GM12878 (cell line): ENCODE results near the gene LRP8. TPM values are rescaled to one million over a fixed set of nuclear protein-coding genes. Genes with fewer than 3 reads are reported as not detected.

Experiments used
- ATAC-seq: fragments of 200-7000 bp; cut with Tn5 transposase; 3 replicates; pipeline ENCODE4 v1.9.1; 2020; ENCODE audit warnings: mild to moderate bottlenecking, moderate library complexity
- BruUV-seq: library from RNA; stranded (reverse); fragments of 400-500 nt; replicated peaks from 2 replicates; lab custom pipeline; 2021; lab: Mats Ljungman, UMichigan
- CTCF ChIA-PET: fragments of 300-600 bp; sonication (Branson Sonifier 250); formaldehyde crosslinking; extraction: SDS; loops from one replicate; lab custom pipeline; 2021; ENCODE audit warnings: inconsistent platforms; lab: Yijun Ruan, JAX
- POLR2A ChIA-PET: fragments of 350-600 bp; formaldehyde crosslinking; extraction: SDS; loops from one replicate; lab custom pipeline; 2021; ENCODE audit warnings: inconsistent platforms; lab: Charles Lee
- RAD21 ChIA-PET: fragments of 300-600 bp; sonication (Branson Sonifier 250); formaldehyde crosslinking; loops from one replicate; lab custom pipeline; 2023; ENCODE audit warnings: antibody characterized with exemption; ENCODE audit not compliant: unreplicated experiment; lab: Charles Lee
- SMC1A ChIA-PET: fragments of 300-600 bp; sonication (Branson Sonifier 250); formaldehyde crosslinking; loops from one replicate; lab custom pipeline; 2023; ENCODE audit not compliant: unreplicated experiment, uncharacterized antibody; lab: Charles Lee
- DNase-seq: peaks from one replicate; pipeline ENCODE4 v3.0.0-alpha.2; 2011; ENCODE audit warnings: low read depth, low spot score
- FAIRE-seq: peaks from 3 replicates; lab custom pipeline; 2011; peaks lifted over from hg19 to GRCh38; lab: Jason Lieb, UNC
- H2AFZ ChIP-seq: 2 replicates; pipeline ENCODE4 v1.6.0; 2011; ENCODE audit warnings: low read depth, low read length, control low read depth; ENCODE audit not compliant: control insufficient read depth
- H3K27ac ChIP-seq: 2 replicates; pipeline ENCODE4 v1.5.1; 2011; ENCODE audit warnings: control low read depth; ENCODE audit not compliant: control insufficient read depth, insufficient read depth
- H3K27me3 ChIP-seq, 2 experiments: replicated peaks in 1 of 2; 2 replicates each; pipeline versions ENCODE4 v1.6.0 to v1.6.1; 2011; ENCODE audit warnings: low read length in 1 of 2; ENCODE audit not compliant: control insufficient read depth in 2 of 2, insufficient read depth in 2 of 2
- H3K36me3 ChIP-seq, 2 experiments: 2 replicates each; pipeline ENCODE4 v1.5.1; 2011; ENCODE audit warnings: low read length in 1 of 2; ENCODE audit not compliant: control insufficient read depth in 2 of 2, insufficient read depth in 2 of 2
- H3K4me1 ChIP-seq: 2 replicates; pipeline ENCODE4 v1.6.1; 2011; ENCODE audit warnings: mild to moderate bottlenecking, low read length, moderate library complexity, mixed read lengths; ENCODE audit not compliant: control insufficient read depth, insufficient read depth
- H3K4me2 ChIP-seq: 2 replicates; pipeline ENCODE4 v1.6.0; 2011; ENCODE audit warnings: control low read depth; ENCODE audit not compliant: control insufficient read depth, insufficient read depth
- H3K4me3 ChIP-seq: fragments of 200-600 bp; sonication (generic); 2 replicates; pipeline ENCODE4 v1.5.1; 2016
- H3K79me2 ChIP-seq: 2 replicates; pipeline ENCODE4 v1.6.0; 2011; ENCODE audit warnings: low read length; ENCODE audit not compliant: control insufficient read depth, insufficient read depth
- H3K9ac ChIP-seq: 2 replicates; pipeline ENCODE4 v1.8.0; 2011; ENCODE audit warnings: low read length, control low read depth, mixed read lengths; ENCODE audit not compliant: control insufficient read depth, insufficient read depth
- H3K9me3 ChIP-seq: replicated peaks from 3 replicates; pipeline ENCODE4 v1.5.1; 2011; ENCODE audit warnings: mild to moderate bottlenecking, low read length; ENCODE audit not compliant: control insufficient read depth, insufficient read depth
- H4K20me1 ChIP-seq: 2 replicates; pipeline ENCODE4 v1.6.0; 2011; ENCODE audit not compliant: control insufficient read depth, insufficient read depth
- BCL3 ChIP-seq: IDR thresholded peaks from 2 replicates; pipeline ENCODE4 v1.6.1; 2011; ENCODE audit warnings: borderline replicate concordance, low read depth, mild to moderate bottlenecking, moderate library complexity, low read length; ENCODE audit not compliant: insufficient read depth, poor library complexity, severe bottlenecking
- CREB1 ChIP-seq: IDR thresholded peaks from 2 replicates; pipeline ENCODE4 v1.6.1; 2012; ENCODE audit warnings: low read depth, mild to moderate bottlenecking, inconsistent platforms
- E4F1 ChIP-seq: fragments of 450-650 bp; IDR thresholded peaks from 2 replicates; pipeline ENCODE4 v1.6.1; 2018; ENCODE audit warnings: borderline replicate concordance, mild to moderate bottlenecking; ENCODE audit not compliant: partially characterized antibody
- IKZF2 ChIP-seq, 2 experiments: fragments of 450-650 bp; IDR thresholded peaks; 2 replicates each; pipeline ENCODE4 v1.6.1; 2017; ENCODE audit warnings: mild to moderate bottlenecking in 2 of 2, moderate library complexity in 2 of 2
- JUNB ChIP-seq: IDR thresholded peaks from 2 replicates; pipeline ENCODE4 v1.6.1; 2016; ENCODE audit warnings: antibody characterized with exemption, mild to moderate bottlenecking
- POLR2AphosphoS5 ChIP-seq: IDR thresholded peaks from 2 replicates; pipeline ENCODE4 v1.6.1; 2011; ENCODE audit warnings: mild to moderate bottlenecking, low read length, inconsistent platforms
- SMARCA5 ChIP-seq: fragments of 450-650 bp; IDR thresholded peaks from 2 replicates; pipeline ENCODE4 v1.6.1; 2017; ENCODE audit warnings: mild to moderate bottlenecking
- SRF ChIP-seq, 2 experiments: IDR thresholded peaks; 2 replicates each; pipeline ENCODE4 v1.6.1; 2011; ENCODE audit warnings: low read depth in 2 of 2, low read length in 2 of 2, mild to moderate bottlenecking in 1 of 2, moderate library complexity in 1 of 2
- TARDBP ChIP-seq: IDR thresholded peaks from 2 replicates; pipeline ENCODE4 v1.6.1; 2016; ENCODE audit warnings: borderline replicate concordance
- TCF7 ChIP-seq: IDR thresholded peaks from 2 replicates; pipeline ENCODE4 v1.6.1; 2014; ENCODE audit warnings: antibody characterized with exemption, borderline replicate concordance
- ZNF592 ChIP-seq: fragments of 450-650 bp; IDR thresholded peaks from 2 replicates; pipeline ENCODE4 v1.6.1; 2017; ENCODE audit warnings: mild to moderate bottlenecking, moderate library complexity
- ZNF687 ChIP-seq: fragments of 450-650 bp; IDR thresholded peaks from 2 replicates; pipeline ENCODE4 v1.6.1; 2017; ENCODE audit warnings: mild to moderate bottlenecking, moderate library complexity
- WGBS: methylation state at CpG from one replicate; pipeline ENCODE4 v1.1.6; 2016; ENCODE audit warnings: low lambda C conversion rate; ENCODE audit not compliant: insufficient replicate concordance, insufficient coverage; ENCODE audit errors: missing lambda C conversion rate; 5-methylcytosine and 5-hydroxymethylcytosine counted together
- in situ Hi-C: fragments of 300-500 bp; cut with MboI; formaldehyde crosslinking; loops from 9 replicates; pipeline ENCODE4 v1.14.3; 2018; ENCODE audit warnings: mixed read lengths
- intact Hi-C: fragments of 100-400 bp; cut with micrococcal nuclease; formaldehyde crosslinking; loops from one replicate; pipeline ENCODE4 v1.14.2; 2022; ENCODE audit not compliant: unreplicated experiment
- polyA plus RNA-seq, 11 experiments: library from polyadenylated mRNA; depleted of rRNA in 4 of 11; unstranded in 6 of 11; stranded (reverse) in 5 of 11; fragments of >200 nt; fragmentation: Nextera tagmentation in 4 of 11; fragmentation: Illumina TruSeq in 1 of 11; extraction: Ambion mirVana in 4 of 11; extraction: Trizol in 1 of 11; gene quantifications; 1 replicate in 1 of 11; 2 replicates in 10 of 11; pipeline versions ENCODE4 v1.2.1 to v1.2.3, GENCODE V29; 2011 to 2016; ENCODE audit warnings: inconsistent platforms in 2 of 11, missing spikeins in 2 of 11, low read depth in 1 of 11
- total RNA-seq, 4 experiments: library from RNA; depleted of rRNA in 3 of 4; stranded (reverse); fragments of >200 nt in 3 of 4; fragmentation: Illumina TruSeq in 1 of 4; extraction: Trizol in 1 of 4; gene quantifications; 2 replicates each; pipeline versions ENCODE4 v1.2.1 to v1.2.3, GENCODE V29; 2013 to 2021

The LRP8 gene
- total and polyA plus RNA-seq, 10 of the 15 experiments (the other 5 are each of a cell fraction or from before 2014, with no cell fraction given): 2.8 to 40.5 (median 22.3) TPM

GRCh38 chr1:53305650-53306049 is 22.2 kb downstream of the LRP8 start:
- Histone ChIP-seq H3K36me3 (peaks cover 0 to 8% of the 10 kb centered on the region in 2 experiments; a peak in 2 of 4 replicates), H2AFZ (no peak overlapping the region), H3K27ac (no peak overlapping the region), H3K27me3 (no peaks in the 10 kb centered on the region), H3K4me2 (no peak overlapping the region), H3K9ac (no peak overlapping the region), H3K4me1 (no peaks in the 10 kb centered on the region), H3K79me2 (no peaks in the 10 kb centered on the region; the same call in none of the 2 replicates), H3K4me3 (no peak overlapping the region), H4K20me1 (no peaks in the 10 kb centered on the region), H3K9me3 (no peaks in the 10 kb centered on the region)
- TF ChIP-seq SRF (IDR thresholded peaks at IDR 0.05; ENCODE audit: low read depth in 2 of 2, low read length in 2 of 2) (no peak), CREB1 (no peak), ZNF687 (no peak), POLR2AphosphoS5 (no peak), BCL3 (no peak), E4F1 (no peak), SMARCA5 (no peak), TARDBP (no peak), IKZF2 (IDR thresholded peaks at IDR 0.05) (no peak), ZNF592 (no peak), TCF7 (no peak), JUNB (no peak)
- 47% methylated on average over 6 of the region's 7 CpGs for WGBS
- POLR2A ChIA-PET: no interaction called here
- CTCF ChIA-PET: no interaction called here
- ATAC-seq (no peak), FAIRE-seq (no peak), DNase-seq (no peak)
- SMC1A ChIA-PET: interaction anchor here (1.0 kb wide), 1 partner anchor 12 kb away, joined by 5 read pairs; no protein-coding TSS in a partner anchor
- intact Hi-C loops: no loop called here
- BruUV-seq: no TSS peak
- in situ Hi-C loops: no loop called here
- RAD21 ChIA-PET: no interaction called here
